ENCODE results near the gene PDZD4. TPM values are rescaled to one million over a fixed set of nuclear protein-coding genes. Genes with fewer than 3 reads are reported as not detected.

PDZD4 gene
- total RNA-seq, 2 donors from 2014 or later: 2.1 to 7.1 TPM

DNA sequence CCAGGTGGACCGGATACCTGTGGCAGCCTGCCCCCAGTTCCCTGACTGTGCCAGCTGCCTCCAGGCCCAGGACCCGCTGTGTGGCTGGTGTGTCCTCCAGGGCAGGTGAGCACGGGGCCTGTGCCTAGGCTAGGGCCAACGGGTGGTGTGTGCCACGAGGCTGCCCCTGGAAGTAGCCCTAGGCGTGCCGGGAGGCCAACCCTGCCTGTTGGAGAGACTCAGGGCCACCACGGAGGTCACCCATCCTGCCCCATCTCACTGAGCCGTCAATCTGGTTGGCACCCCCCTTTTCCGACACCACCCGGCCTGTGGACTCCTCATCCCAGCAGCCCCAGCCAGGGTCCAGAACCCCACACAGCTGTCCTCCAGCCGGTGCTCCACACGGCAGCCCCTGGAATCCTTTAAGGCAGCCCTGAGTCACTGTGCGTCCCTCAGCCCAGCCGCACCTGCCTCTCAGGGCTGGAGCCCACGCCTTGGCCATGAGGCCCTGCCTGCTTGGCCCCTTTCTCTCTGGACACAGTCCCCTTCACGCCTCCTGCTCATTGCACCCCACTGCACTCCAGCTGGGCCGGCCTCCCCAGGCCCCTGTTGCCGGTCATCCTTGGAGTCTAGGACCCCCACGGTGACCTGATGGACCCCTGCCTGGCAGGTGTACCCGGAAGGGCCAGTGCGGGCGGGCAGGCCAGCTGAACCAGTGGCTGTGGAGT, 61.0 kb downstream of the PDZD4 start:
- no peak for DNase-seq (ENCODE audit: low spot score)
- H3K4me1 ChIP-seq: peaks cover 0 to 18% of the 10 kb centered on the region in 2 donors
- H3K9me3 ChIP-seq: no peaks in the 10 kb centered on the region
- H3K4me3 ChIP-seq: no peak overlapping the region
- H3K27me3 ChIP-seq: no peaks in the 10 kb centered on the region
- TF ChIP-seq, protein P1, sequence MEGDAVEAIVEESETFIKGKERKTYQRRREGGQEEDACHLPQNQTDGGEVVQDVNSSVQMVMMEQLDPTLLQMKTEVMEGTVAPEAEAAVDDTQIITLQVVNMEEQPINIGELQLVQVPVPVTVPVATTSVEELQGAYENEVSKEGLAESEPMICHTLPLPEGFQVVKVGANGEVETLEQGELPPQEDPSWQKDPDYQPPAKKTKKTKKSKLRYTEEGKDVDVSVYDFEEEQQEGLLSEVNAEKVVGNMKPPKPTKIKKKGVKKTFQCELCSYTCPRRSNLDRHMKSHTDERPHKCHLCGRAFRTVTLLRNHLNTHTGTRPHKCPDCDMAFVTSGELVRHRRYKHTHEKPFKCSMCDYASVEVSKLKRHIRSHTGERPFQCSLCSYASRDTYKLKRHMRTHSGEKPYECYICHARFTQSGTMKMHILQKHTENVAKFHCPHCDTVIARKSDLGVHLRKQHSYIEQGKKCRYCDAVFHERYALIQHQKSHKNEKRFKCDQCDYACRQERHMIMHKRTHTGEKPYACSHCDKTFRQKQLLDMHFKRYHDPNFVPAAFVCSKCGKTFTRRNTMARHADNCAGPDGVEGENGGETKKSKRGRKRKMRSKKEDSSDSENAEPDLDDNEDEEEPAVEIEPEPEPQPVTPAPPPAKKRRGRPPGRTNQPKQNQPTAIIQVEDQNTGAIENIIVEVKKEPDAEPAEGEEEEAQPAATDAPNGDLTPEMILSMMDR (IDR thresholded peaks at IDR 0.05): no peak
- H3K36me3 ChIP-seq: no peaks in the 10 kb centered on the region
- no peak overlapping the region for H3K27ac ChIP-seq

DNA sequence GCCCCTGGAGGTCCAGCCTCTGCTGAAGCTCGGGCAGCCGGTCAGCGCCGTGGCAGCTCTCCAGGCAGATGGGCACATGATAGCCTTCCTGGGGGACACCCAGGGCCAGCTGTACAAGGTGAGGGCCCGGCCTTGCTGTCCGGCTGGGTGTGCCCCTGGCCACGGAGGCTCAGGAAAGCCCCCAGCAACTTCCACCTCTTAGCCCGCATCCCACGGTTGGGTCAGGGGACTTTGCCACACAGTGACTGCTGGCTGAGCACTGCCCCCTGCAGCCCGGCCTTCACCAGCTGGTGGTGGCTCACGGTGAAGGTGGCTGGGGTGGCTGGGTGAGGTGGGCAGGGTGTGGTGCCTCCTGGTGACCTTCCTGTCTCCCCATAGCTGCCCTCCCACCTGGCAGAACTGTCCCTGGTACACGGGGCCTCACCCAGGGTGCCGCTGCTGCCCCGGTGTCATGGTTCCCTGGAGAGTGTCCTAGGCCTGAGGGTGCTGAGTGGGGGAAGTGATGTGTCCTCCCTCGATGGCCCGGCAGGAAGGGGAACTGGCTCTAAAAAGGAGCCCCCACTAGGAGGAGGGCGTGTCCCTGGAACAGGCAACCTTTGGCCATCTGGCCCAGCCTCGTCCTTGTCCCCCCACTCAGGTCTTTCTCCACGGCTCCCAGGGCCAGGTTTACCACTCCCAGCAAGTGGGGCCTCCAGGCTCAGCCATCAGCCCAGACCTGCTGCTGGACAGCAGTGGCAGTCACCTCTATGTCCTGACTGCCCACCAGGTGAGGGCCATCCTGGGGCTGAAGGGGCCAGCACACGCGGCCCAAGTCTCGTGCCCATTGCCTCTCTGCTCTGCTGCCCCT, 61.8 kb downstream of the PDZD4 start:
- Histone ChIP-seq H3K4me3 (no peak overlapping the region), H3K27me3 (no peaks in the 10 kb centered on the region), H3K9me3 (no peaks in the 10 kb centered on the region), H3K4me1 (peaks cover 0 to 22% of the 10 kb centered on the region in 2 donors), H3K27ac (no peak overlapping the region), H3K36me3 (no peaks in the 10 kb centered on the region)
- TF ChIP-seq, protein P1 (IDR thresholded peaks at IDR 0.05): no peak
- DNase-seq (ENCODE audit: low spot score): no peak

DNA sequence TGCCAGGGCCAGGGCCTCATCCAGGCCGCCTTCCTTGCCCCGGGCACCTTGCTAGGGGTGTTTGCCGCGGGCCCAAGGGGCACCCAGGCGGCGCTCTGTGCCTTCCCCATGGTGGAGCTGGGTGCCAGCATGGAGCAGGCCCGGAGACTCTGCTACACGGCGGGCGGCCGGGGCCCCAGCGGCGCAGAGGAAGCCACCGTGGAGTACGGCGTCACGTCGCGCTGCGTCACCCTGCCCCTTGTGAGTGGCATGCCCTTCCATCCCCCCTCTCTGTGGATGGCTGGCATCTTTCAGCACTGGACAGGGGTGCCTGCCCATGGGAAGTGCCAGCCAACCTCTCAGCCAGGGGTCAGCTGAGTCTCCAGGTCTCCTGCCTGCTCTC, 62.7 kb downstream of the PDZD4 start:
- Histone ChIP-seq H3K4me3 (no peak overlapping the region), H3K27me3 (no peaks in the 10 kb centered on the region), H3K27ac (no peak overlapping the region)

DNA sequence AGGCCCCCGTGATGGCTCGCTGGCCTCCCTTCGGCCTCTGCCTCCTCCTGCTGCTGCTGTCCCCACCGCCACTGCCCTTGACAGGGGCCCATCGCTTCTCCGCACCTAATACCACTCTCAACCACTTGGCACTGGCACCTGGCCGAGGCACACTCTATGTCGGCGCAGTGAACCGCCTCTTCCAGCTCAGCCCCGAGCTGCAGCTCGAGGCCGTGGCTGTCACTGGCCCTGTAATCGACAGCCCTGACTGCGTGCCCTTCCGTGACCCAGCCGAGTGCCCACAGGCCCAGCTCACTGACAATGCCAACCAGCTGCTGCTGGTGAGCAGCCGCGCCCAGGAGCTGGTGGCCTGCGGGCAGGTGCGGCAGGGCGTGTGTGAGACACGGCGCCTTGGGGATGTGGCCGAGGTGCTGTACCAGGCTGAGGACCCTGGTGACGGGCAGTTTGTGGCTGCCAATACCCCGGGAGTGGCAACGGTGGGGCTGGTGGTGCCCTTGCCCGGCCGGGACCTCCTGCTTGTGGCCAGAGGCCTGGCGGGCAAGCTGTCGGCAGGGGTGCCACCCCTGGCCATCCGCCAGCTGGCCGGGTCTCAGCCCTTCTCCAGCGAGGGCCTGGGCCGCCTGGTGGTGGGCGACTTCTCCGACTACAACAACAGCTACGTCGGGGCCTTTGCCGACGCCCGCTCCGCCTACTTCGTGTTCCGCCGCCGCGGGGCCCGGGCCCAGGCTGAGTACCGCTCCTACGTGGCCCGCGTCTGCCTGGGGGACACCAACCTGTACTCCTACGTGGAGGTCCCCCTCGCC, 63.3 kb downstream of the PDZD4 start:
- DNase-seq (ENCODE audit: low spot score): no peak
- no peak overlapping the region for H3K4me3 ChIP-seq
- peaks cover 0 to 22% of the 10 kb centered on the region in 2 donors for H3K4me1 ChIP-seq
- H3K9me3 ChIP-seq: no peaks in the 10 kb centered on the region
- no peaks in the 10 kb centered on the region for H3K27me3 ChIP-seq
- no peak overlapping the region for H3K27ac ChIP-seq
- TF ChIP-seq, protein P1 (IDR thresholded peaks at IDR 0.05): no peak
- no peaks in the 10 kb centered on the region for H3K36me3 ChIP-seq

More for the DNA sequence above, 62.7 kb downstream of the PDZD4 start:
- TF ChIP-seq, protein P1 (IDR thresholded peaks at IDR 0.05): no peak
- Histone ChIP-seq H3K9me3 (no peaks in the 10 kb centered on the region), H3K4me1 (peaks cover 0 to 22% of the 10 kb centered on the region in 2 donors), H3K36me3 (no peaks in the 10 kb centered on the region)
- DNase-seq (ENCODE audit: low spot score): no peak

DNA sequence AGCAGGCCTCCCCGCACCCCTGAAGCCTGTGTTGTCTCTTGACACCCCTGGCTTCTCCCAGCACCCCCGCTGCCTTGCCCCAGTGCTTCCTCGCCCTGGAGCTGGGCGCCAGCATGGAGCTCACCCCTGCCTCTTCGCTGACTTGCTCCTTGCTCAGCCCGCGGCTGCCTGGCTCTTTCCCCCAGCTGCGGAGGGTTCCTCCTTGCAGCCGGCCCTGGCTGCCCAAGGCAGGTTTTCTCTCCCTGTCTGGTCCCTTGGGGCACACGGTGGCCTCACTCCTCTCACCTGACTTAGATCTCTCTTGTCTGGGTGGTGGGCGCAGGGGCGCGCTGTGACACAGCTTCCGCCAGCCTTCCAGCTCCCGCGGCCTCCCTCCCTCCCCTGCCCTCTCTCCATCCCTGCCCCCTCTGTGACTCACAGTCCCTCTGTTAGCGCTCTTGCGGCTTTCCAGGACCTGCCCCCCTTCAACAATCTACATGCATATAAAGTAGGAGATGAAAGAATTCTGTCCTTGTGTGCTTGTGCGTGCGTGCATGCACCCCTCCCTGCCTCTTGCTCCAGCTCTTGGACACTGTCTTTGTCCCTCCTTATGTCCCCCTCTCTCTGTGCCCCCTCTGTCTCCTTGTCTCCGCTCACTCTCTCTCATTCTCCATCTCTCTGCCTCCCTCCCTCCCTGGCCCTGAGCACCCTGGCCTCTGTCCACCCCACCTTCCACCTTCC, 64.1 kb downstream of the PDZD4 start:
- no peaks in the 10 kb centered on the region for H3K36me3 ChIP-seq
- TF ChIP-seq, protein P1 (IDR thresholded peaks at IDR 0.05): no peak
- no peak for DNase-seq (ENCODE audit: low spot score)

More for the DNA sequence above, 64.1 kb downstream of the PDZD4 start:
- peak overlapping the region in 1 of 2 donors; percentile 24 for H3K4me3 ChIP-seq
- no peaks in the 10 kb centered on the region for H3K27me3 ChIP-seq
- peak overlapping the region; percentile 64 to 77 for H3K27ac ChIP-seq
- no peaks in the 10 kb centered on the region for H3K9me3 ChIP-seq
- peaks cover 0 to 22% of the 10 kb centered on the region in 2 donors for H3K4me1 ChIP-seq

All from right atrium auricular region (tissue), 2 donors.